ENCODE results near the gene DLG1.

The DLG1 gene

DNA sequence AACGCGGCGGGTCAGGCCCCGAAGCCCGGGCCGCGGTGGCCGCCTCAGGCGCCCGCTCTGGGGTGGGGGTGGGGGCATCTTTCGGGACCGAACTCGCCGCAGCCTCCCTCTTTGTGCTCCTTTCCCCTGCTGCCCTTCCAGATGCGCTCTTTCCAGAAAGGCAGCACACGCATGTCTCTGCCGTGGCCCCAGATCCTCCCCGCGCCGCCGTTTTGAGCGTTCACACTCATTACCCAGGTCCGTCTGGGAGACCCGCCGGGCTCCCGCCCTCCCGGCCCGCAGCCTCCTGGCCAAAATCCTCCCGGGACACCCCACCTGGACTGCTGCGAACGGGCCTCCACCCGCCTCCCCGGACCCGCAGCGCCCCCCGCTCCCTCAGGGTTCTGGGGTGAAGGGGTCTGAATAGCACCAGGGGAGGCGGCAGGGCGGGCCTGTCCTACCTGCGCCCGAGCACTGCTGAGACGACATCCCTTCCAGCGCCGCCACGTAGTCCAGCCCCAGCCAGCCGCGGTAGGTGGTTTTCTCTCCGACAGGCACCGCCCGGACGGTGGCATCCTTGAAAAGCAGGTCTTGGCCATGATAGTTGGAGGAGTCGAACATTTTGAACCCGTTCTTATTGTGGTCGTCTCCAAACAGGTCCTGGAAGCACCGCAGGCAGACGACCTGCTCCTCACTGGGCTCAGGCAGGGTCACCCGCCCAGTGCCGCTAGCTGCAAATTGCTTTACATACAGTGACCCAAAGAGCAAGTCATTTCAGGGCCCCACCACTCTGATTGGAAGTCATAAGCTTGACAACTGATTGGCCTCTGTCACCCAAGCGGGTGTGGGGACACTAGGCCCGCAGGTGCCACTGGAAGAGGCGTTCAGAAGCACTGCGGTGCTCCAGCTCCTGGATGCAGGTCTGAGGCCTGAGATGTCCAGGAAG, 294.7 kb downstream of the DLG1 start:
- peaks cover 22% of the 10 kb centered on the region for H3K4me1 Mint-ChIP-seq
- ATAC-seq (peak; percentile 37), DNase-seq (peak; percentile 41 to 42)
- no peaks in the 10 kb centered on the region for H3K9me3 Mint-ChIP-seq
- peak overlapping the region; percentile 81 to 97 for H3K27ac Mint-ChIP-seq
- peaks cover 9% of the 10 kb centered on the region for H3K27me3 Mint-ChIP-seq
- H3K4me3 Mint-ChIP-seq, result peak overlapping the region; percentile 85 to 89

GRCh38 chr3:197002701-197003454, 295.5 kb downstream of the DLG1 start:
- peak overlapping the region in 1 of 2 donors; percentile 89 for H3K4me3 Mint-ChIP-seq

DNA sequence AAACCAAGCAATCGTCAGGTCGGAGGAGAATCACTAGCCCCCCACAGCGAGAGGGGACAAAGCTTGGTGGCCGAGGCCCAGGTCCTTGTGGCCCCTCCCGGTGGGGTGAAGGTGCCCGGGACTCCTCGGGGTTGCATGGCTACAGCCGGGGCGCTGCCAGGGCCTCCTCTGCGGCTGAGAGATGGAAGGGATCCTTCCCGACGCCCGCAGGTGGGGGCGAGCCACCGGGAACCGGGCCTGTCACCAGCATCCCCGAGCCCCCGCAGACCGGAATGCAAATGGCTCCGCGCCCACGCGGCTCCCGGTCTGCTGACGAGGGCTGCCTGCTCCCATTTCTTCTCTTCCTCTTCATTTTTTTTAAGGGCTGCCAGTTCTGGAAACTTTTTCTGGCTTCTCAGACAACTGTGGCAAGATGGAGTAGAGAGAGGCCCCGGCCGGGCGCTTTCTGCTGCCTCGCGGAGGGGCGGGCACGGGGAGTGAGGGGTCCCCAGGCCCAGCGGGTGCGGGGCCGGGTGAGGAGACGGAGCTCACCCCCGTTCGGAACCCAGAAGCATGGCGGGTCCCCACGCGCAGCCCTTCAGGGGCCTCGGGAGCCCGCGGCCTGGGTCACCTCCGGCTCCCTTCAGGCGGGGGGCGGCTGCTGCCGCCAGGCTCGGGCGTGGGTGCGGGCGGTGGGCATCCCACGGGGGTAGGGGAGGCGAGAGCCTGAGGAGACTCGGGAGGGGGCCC, 296.3 kb downstream of the DLG1 start:
- Mint-ChIP-seq H3K4me3 (peak overlapping the region; percentile 66 to 74), H3K4me1 (peaks cover 22% of the 10 kb centered on the region), H3K27ac (peak overlapping the region in 1 of 2 donors; percentile 84), H3K27me3 (peaks cover 9% of the 10 kb centered on the region), H3K9me3 (no peaks in the 10 kb centered on the region)
- DNase-seq (no peak), ATAC-seq (peak; percentile 33)

More at GRCh38 chr3:197002701-197003454, 295.5 kb downstream of the DLG1 start:
- peaks cover 9% of the 10 kb centered on the region for H3K27me3 Mint-ChIP-seq
- peak; percentile 83 for ATAC-seq
- DNase-seq, result peak; percentile 84 to 86
- peaks cover 22% of the 10 kb centered on the region for H3K4me1 Mint-ChIP-seq
- H3K27ac Mint-ChIP-seq, result no peak overlapping the region
- H3K9me3 Mint-ChIP-seq, result no peaks in the 10 kb centered on the region

GRCh38 chr3:197001106-197001971, 297.1 kb downstream of the DLG1 start:
- DNase-seq (no peak), ATAC-seq (no peak)
- Mint-ChIP-seq H3K4me3 (peak overlapping the region; percentile 58 to 74), H3K27me3 (peaks cover 9% of the 10 kb centered on the region), H3K4me1 (peaks cover 22% of the 10 kb centered on the region), H3K9me3 (no peaks in the 10 kb centered on the region), H3K27ac (peak overlapping the region in 1 of 2 donors; percentile 84)

DNA sequence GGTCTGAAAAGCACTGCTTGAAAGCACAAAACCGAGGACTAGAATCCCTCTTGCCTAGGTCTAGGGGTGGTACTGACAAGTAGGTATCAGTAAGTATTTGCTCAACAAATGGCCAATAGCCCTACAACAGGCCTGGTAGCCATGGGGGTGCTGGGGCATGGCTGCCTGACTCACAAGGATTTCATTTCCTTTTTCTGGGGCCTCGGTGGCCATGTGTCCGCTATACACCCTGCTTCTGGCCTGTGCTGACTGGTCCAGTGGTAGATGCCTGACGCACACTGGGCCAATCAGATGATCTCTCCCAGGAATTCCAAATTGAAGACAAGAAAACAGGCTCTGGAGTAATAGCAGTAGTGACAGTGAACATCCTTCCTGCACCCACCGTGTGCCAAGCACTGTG, 298.2 kb downstream of the DLG1 start:
- H3K27ac Mint-ChIP-seq, result no peak overlapping the region
- H3K9me3 Mint-ChIP-seq, result no peaks in the 10 kb centered on the region
- H3K4me1 Mint-ChIP-seq, result peaks cover 22% of the 10 kb centered on the region
- ATAC-seq (no peak), DNase-seq (no peak)
- no peak overlapping the region for H3K4me3 Mint-ChIP-seq
- H3K27me3 Mint-ChIP-seq, result peaks cover 7% of the 10 kb centered on the region

GRCh38 chr3:196998966-196999760, 299.2 kb downstream of the DLG1 start:
- H3K4me3 Mint-ChIP-seq, result no peak overlapping the region
- DNase-seq (no peak), ATAC-seq (no peak)
- H3K27me3 Mint-ChIP-seq, result no peaks in the 10 kb centered on the region
- peaks cover 17% of the 10 kb centered on the region for H3K4me1 Mint-ChIP-seq
- H3K27ac Mint-ChIP-seq, result no peak overlapping the region
- H3K9me3 Mint-ChIP-seq, result no peaks in the 10 kb centered on the region

- Mint-ChIP-seq H3K4me3 (no peak overlapping the region), H3K27me3 (no peaks in the 10 kb centered on the region), H3K4me1 (peaks cover 12% of the 10 kb centered on the region), H3K27ac (no peak overlapping the region), H3K9me3 (no peaks in the 10 kb centered on the region)
- ATAC-seq, result no peak
- DNase-seq, result no peak
Observed at GRCh38 chr3:196997311-196997710, 301.1 kb downstream of the DLG1 start.

- Mint-ChIP-seq H3K9me3 (no peaks in the 10 kb centered on the region), H3K4me1 (peaks cover 9% of the 10 kb centered on the region), H3K27me3 (no peaks in the 10 kb centered on the region), H3K4me3 (no peak overlapping the region), H3K27ac (no peak overlapping the region)
- ATAC-seq (no peak), DNase-seq (no peak)
Observed at GRCh38 chr3:196996454-196997265, 301.8 kb downstream of the DLG1 start.

- H3K4me3 Mint-ChIP-seq, result no peak overlapping the region
- peaks cover 1% of the 10 kb centered on the region for H3K4me1 Mint-ChIP-seq
- ATAC-seq (no peak), DNase-seq (no peak)
- no peaks in the 10 kb centered on the region for H3K9me3 Mint-ChIP-seq
- H3K27me3 Mint-ChIP-seq, result no peaks in the 10 kb centered on the region
- H3K27ac Mint-ChIP-seq, result no peak overlapping the region
Observed at GRCh38 chr3:196995646-196996355, 302.6 kb downstream of the DLG1 start.

- H3K9me3 Mint-ChIP-seq, result no peaks in the 10 kb centered on the region
- DNase-seq (no peak), ATAC-seq (no peak)
- H3K27me3 Mint-ChIP-seq, result no peaks in the 10 kb centered on the region
- no peaks in the 10 kb centered on the region for H3K4me1 Mint-ChIP-seq
- H3K4me3 Mint-ChIP-seq, result no peak overlapping the region
- H3K27ac Mint-ChIP-seq, result no peak overlapping the region
Observed at GRCh38 chr3:196995027-196995426, 303.4 kb downstream of the DLG1 start.

- H3K9me3 Mint-ChIP-seq, result no peaks in the 10 kb centered on the region
- DNase-seq (no peak), ATAC-seq (no peak)
- no peaks in the 10 kb centered on the region for H3K4me1 Mint-ChIP-seq
- no peak overlapping the region for H3K27ac Mint-ChIP-seq
- H3K4me3 Mint-ChIP-seq, result no peak overlapping the region
- H3K27me3 Mint-ChIP-seq, result no peaks in the 10 kb centered on the region
Observed at GRCh38 chr3:196994056-196994455, 304.4 kb downstream of the DLG1 start.
